GM21825 (cell line): Measurements from ENCODE around the gene LMTK2.

Source experiments
- ATAC-seq: cut with Tn5 transposase; IDR thresholded peaks from one replicate; pipeline ENCODE4 v1.9.1; 2021; ENCODE audit warnings: mild to moderate bottlenecking, moderate library complexity; ENCODE audit not compliant: unreplicated experiment

LMTK2 gene

DNA sequence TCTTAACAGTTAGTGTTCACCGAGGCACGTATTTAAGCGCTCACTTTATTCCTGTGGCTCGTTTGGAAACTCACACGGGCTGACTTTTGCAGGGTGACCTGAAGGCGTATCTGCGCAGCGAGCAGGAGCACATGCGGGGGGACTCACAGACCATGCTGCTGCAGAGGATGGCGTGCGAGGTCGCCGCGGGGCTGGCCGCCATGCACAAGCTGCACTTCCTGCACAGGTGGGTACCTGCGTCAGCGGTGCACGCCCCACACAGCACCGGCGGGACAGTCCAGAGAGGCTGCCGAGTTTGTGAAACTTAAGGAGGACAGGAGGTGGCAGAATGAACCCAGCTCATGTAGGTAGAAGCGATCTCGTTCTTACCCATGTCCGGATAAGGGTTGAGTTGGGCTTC, 64.8 kb downstream of the LMTK2 start:
- no peak for ATAC-seq

DNA sequence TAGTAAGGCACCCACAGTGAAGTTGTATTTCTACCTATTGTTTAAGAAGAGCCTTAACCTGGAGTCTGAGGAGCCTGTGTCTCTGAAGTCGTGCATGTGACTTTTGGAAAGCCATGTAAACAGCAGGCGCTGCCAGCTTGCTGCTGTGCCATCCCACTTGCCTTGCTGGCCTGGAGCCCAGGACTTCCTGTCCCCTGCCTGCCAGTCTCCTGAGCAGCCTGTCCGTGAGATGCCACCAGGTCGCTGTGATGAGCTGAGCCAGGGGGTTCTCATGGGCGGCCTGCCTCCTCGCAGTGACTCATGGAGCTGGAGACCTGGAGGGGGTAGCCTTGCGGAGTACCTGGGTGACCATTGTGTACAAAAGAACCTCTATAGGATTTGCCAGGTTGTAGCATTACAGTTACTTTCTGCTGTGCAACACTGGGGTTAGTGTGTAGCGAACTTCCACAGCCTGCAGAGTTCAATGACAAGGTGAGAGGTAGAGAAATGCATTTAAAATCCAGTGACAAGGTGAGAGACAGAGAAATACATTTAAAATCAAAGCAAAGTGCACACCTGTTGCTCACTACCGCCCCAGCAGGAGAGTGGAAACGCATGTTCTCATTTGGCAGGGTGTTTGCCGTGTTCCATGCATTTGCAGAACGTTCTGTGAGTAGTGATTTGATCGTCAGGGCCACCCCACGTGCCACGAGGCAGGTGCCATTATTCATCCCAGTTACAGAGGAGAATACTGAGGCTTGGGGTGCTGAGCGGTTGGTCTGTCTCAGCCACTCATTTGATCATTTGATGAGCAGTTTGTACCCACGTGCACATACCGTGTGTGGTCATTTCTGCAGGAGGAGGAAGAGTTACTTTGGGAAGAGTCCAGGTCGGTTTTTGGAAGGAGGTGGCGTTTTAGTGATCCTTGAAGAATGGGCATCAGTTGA, 67.9 kb downstream of the LMTK2 start:
- ATAC-seq: no peak

DNA sequence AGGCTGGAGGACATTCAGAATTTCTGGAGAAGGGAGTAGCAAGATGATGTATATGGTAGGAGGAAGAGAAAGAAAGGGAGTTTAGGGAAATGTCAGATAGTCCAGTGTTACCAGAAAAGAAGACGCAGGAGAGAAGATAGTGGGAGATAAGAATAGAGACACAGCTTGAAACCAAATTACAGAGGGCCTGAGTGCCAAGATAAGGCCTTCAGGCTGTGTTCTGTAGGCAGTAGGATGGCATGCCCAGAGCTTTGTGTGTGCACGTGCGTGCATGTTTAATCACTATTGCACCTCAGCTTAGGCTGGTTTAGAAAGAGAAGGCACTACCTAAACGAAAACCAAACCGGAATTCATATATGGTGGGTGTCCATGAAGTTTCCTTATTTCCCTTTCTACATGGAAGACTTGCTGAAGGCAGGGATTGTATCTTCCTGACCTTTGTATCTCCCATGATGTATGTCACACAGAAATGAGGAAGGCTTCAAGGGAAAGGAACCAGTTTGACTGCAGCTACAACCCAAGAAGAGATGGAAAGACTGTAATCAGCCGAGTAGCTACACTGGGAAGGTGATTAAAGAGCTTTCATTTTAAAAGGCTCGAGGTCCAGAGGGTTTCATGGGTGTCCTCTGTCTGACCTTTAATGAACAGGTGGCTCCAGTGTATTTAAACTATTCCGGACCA, 68.7 kb downstream of the LMTK2 start:
- ATAC-seq: no peak

DNA sequence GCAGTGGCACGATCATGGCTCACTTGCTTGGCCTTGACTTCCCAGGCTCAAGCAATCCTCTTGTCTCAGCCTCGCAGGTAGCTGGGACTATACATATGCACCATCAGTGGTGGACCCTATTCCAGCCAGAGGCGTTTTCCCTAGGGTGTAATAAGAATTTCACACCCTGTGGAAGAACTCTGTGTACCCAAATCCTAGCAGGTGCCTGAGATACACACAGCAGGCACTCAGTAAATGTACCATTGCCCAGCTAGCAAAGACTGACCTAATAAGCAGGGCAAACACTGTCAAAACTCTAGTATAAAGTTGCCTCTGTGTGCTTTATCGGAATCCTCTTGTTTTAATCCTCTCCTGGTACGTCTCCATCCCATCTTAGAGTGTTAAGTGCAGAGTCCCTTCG, 70.9 kb downstream of the LMTK2 start:
- ATAC-seq: no peak

DNA sequence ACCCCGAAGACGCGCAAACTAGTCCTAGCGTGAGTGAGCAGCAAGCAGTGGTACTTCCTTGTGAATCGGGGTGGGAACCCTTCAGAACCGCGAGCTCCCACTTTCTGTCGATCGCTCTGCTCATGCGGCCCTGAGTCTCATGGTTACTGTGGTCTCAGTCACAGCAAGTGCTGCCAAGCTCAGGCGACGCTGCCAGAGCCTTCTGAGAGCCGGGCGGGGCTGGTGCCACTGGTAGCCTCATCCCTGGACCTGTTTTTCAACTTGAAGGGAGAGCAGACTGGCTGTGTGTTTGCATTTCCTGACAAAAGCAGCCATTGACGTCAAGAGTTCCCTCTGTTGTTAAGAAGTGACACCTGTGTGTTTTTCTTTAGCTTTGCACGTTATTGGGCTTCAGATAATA, 71.7 kb downstream of the LMTK2 start:
- ATAC-seq: no peak

DNA sequence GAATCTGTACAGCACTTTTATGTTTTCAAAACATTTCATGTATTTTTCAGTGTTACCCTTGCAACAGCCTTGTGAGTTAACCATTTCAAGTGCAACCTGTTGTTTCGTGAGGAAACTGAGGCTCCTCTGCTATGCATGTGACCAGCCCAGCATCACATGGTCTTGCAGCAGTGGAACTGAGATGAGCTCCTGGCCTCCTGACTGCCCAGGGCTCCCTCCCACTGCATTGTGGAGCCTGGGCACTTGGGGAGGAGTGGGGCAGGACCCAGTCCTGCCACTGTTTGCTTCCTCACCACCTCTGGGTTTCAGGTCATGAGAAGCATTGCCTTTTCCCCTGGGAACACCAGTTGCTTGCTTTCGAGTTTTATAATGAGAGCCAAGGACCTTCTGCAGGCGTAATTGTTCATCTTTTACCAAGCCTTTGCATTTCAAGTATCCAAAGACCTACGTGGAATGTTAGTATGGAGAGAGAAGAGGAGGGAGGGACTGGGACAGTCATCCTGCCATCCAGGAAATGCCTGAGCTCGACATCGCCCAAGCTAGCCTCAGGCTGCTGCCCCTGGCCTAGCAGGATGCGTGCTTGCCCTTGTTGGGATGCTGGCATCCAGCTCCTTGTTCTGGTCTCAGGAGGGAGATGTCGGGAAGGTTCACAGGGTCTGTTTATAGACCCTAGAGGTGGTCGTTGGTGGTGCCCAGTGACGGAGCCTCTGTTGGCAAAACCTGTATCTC, 72.3 kb downstream of the LMTK2 start:
- no peak for ATAC-seq

DNA sequence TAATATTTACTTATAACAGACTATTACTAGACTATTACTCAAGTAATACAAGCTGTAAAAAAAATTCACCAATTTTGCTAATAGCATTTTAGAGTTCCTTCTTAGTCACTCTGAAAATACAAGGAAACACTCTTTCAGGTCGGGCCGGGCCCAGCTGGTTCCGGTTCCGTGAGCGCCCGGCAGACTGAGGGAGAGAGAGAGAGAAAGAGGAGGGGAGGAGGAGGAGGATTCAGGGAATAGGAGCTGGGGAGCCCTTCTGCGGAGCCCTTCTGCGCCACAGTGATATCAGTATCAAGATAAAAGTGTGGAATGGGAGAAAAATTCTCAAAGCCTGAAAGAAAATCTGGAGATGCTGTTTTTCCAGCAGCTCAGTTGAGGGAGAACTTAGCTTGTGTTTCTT, 74.1 kb downstream of the LMTK2 start:
- ATAC-seq: no peak

DNA sequence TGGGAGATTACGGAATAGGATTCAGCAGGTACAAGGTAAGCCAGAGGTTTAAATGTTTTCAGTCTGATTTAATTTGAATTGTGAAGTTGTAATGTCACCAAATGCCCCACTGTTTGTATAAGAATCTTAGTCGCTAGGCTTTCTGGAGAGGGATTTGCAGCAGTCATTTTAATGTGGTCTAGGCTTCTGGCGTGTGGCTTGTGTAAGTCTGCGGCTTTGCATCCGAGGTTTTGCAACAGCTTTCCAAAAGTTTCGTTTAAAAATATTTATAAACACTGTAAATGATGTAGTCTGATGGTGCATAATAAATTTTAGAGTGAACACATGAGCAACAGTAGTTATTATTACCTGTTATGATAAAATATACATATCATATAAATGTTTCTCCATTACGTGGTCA, 78.4 kb downstream of the LMTK2 start:
- ATAC-seq: no peak

DNA sequence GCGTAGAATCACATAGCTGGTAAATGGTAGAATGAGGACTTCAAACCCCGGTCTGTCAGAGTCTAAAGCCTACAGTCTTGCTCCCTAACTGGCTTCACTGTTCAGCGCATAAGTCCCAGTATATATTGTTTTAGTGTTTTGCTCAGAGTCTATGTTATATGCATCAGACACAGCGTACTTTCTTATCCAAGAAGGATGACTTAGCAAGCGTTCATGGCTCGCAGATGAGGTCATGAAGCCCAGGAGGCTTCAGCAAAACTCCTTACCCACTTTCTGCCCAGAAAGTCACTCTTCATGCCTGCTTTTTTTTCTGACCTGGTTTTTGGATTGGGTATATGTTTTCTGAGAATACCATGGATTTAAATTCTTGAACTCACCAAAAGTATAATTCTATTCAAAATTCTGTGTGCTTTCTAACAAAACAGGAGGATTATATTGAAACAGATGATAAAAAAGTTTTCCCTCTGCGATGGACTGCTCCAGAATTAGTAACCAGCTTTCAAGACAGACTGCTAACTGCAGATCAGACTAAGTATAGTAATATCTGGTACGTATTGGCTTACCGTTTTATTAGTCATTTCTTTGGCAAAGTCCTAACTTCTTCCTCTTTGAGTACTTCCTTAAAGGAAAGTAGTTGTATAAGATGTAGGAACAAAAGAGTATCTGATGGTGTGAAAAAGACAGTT, 79.9 kb downstream of the LMTK2 start:
- ATAC-seq: no peak

DNA sequence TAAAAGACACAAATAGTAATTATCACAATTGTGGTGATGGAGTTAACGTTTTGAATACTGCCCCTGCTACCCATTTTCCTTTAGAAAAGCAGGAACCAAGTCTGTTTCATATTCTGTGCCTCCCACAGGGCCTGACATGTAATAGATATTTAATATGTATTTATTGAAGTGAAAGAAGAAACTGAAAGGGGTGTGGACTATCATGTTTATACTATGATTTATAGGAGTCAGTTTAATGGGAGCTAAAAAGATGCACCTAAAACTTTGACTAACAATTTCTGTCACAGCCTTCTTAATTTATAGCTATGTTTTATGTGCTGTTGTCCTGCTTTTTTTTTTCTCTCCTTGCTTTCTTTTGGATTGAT, 80.5 kb downstream of the LMTK2 start:
- no peak for ATAC-seq

DNA sequence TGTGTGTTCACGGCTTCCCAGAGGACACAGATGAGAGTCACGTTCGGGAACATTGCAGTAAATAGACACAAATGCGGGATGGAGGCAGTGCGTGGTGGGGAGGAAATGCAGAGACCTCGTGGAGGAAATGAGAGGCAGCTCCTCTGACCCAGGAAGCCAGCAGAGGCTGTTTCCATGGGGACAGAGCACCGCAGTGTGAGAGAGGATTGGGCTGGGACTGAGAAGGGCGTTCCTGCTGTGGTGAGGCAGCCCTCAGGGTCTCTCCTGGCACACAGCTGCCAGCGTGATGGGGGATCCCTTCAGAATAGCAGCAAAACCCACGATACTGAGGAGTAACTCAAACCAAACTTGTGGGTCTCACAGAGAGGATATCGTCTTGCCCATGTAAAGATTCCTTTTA, 82.9 kb downstream of the LMTK2 start:
- ATAC-seq: no peak

DNA sequence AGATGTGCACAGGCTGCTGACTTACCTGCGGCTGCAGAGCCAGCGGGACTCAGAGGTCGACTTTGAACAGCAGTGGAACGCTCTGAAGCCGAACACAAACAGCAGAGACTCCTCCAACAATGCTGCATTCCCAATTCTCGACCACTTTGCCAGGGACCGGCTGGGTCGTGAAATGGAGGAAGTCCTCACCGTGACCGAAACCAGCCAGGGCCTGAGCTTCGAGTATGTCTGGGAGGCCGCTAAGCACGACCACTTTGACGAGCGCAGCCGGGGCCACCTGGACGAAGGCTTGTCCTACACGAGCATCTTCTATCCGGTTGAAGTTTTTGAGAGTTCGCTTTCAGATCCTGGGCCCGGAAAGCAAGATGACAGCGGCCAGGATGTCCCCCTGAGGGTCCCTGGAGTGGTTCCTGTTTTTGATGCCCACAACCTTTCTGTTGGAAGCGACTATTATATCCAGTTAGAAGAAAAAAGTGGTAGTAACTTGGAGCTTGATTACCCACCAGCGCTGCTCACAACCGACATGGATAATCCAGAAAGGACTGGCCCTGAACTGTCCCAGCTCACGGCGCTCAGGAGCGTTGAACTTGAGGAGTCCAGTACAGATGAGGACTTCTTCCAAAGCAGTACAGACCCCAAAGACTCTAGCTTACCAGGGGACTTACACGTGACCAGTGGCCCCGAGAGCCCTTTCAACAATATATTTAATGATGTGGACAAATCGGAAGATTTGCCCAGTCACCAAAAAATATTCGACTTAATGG, 85.2 kb downstream of the LMTK2 start:
- no peak for ATAC-seq

DNA sequence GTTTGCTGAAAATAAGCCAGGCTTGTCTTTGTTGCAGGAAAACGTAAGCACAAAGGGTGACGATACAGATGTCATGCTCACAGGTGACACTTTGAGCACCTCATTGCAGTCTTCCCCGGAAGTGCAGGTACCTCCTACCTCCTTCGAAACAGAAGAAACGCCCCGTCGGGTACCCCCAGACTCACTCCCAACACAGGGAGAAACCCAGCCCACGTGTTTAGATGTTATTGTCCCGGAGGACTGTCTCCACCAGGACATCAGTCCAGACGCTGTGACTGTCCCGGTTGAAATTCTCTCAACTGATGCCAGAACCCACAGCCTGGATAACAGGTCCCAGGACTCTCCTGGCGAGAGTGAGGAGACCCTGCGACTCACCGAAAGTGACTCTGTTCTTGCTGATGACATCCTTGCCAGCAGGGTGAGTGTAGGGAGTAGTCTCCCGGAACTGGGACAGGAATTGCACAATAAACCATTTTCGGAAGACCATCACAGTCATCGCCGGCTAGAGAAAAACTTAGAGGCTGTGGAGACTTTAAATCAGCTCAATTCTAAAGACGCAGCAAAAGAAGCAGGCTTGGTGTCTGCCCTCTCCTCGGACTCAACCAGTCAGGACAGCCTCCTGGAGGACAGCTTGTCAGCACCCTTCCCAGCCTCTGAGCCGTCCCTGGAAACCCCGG, 86.3 kb downstream of the LMTK2 start:
- no peak for ATAC-seq

DNA sequence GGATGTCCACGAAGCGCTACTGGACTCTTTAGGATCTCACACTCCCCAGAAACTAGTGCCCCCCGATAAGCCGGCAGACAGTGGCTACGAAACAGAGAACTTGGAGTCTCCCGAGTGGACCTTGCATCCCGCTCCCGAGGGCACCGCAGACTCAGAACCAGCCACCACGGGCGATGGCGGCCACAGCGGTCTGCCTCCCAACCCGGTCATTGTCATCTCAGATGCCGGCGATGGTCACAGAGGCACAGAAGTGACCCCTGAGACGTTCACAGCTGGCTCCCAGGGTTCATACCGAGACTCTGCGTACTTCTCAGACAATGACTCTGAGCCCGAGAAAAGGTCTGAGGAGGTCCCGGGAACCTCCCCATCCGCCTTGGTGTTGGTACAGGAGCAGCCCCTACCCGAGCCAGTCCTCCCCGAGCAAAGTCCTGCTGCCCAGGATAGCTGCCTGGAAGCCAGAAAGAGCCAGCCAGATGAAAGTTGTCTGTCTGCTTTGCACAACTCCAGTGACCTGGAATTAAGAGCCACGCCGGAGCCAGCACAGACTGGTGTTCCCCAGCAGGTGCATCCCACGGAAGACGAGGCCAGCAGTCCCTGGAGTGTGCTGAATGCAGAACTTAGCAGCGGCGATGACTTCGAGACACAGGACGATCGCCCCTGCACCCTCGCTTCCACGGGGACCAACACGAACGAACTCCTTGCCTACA, 87.0 kb downstream of the LMTK2 start:
- no peak for ATAC-seq

DNA sequence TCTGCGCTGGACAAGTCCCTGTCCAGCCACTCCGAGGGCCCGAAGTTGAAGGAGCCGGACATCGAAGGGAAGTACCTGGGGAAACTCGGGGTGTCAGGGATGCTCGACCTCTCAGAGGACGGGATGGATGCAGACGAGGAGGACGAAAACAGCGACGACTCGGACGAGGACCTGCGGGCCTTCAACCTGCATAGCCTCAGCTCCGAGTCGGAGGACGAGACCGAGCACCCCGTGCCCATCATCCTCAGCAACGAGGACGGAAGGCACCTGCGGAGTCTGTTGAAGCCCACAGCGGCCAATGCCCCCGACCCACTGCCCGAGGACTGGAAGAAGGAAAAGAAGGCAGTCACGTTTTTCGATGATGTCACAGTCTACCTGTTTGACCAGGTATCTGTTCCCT, 87.5 kb downstream of the LMTK2 start:
- ATAC-seq: no peak

DNA sequence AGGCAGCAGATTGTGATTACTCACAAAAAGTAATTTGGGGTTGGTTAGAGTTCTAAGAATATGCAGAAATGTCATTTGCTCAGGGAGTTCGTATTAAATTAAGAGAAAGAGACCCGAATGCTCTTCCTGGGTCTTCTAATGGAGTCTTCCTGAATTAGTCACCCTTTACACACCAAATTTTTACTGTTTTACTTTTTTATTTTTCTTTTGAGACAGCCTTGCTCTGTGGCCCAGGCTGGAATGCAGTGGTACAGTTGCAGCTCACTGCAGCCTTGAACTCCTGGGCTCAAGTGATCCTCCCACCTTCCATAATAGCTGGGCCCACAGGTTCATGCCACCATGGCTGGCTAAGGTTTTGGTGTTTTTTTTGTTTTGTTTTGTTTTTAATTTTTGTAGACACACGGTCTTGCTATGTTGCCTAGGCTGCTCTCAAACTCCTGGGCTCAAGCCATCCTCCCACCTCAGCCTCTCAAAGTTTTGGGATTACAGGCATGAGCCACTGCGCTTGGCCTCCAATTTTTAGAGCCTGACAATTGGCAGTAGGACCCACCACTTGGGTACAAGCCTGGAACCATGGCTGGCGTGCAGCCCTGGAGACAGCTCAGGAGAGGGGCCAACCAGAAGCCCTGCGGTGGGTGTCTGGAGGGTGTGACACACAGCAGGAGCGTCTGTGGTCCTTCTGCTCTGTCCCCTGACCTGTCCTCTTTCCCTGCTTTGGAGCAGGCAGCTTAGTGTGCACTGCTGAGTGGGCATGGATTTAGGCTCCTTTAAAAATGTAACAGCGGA, 88.2 kb downstream of the LMTK2 start:
- ATAC-seq: no peak

DNA sequence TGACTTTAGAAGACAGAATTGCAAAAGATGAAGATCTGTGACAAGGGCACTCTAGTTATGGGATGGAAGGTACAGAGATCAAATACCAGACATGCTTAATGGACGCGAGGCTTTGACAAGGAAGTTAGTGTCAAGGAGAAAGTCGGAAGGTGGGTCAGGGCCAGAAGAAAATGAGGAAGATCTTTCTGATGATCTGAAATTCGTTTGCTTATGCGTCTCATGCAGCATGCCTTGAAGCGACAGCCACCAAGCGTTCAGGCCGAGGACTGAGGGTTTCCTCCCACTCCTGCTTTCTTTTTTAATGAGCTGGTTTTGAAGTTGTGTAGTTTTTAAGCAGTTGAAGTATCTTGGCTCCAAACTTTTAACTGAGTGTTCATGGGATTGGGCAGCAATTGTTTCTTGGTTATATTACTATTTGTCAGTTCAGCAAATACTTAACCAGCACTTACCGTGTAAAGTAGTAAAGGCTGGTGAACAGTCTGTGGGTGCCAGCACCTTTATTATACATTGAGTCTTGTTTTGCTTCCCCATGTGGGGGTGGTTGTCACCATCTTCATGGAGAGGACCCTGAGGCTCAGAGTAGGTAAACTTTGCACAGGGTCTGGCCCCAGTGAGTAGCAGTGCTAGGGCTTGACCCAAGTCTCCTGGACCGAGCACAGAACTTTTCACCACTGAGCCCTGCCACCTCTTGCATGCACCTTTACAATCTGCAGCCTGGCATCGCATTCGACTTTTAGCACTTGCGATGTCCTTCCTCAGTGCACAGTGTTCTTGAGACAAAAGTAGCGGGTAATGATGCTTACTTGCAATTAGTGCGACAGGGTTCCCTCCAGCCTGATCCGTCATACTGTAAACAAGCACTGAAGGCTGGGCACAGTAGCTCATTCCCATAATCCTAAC, 90.3 kb downstream of the LMTK2 start:
- no peak for ATAC-seq

DNA sequence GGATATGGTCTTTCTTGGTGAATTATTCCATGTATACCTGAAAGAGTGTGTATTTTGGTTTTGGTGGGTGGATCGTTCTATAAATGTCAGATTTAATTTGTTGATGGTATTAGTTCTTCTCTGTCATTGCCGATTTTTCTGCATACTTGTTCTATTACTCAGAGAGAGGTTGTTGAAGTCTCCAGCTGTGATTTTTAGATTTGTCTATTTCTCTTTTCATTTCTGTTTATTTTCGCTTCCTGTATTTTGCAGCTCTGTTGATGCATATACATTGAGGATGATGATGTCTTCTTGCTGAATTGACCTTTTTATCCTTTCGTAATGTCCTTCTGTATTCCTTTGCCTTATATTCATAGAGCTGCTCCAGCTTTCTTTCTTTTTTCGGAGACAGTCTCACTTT, 92.5 kb downstream of the LMTK2 start:
- no peak for ATAC-seq
